VCaP (cell line): ENCODE results near the gene CDK3.

ENCODE experiments used
- H3K27ac ChIP-seq: fragments of 450-650 bp; 2 replicates; pipeline ENCODE4 v1.5.1; 2017
- CTCF ChIP-seq: fragments of 450-650 bp; conservative IDR thresholded peaks from 2 replicates; pipeline ENCODE4 v1.5.1; 2017; ENCODE audit warnings: mild to moderate bottlenecking, moderate library complexity

The CDK3 gene

GRCh38 chr17:75970626-75971025 lies 30.0 kb upstream of the CDK3 start:
- TF ChIP-seq CTCF, result no peak
- H3K27ac ChIP-seq, result peak overlapping the region; percentile 25

- peak overlapping the region; percentile 98; the same call in 1 of the 2 replicates for H3K27ac ChIP-seq
Observed at GRCh38 chr17:75975187-75975586, 25.5 kb upstream of the CDK3 start.

- H3K27ac ChIP-seq, result peak overlapping the region; percentile 98; the same call in 1 of the 2 replicates
- no peak for TF ChIP-seq CTCF
Observed at GRCh38 chr17:75975757-75976174, 24.9 kb upstream of the CDK3 start.

- H3K27ac ChIP-seq, result peak overlapping the region; percentile 98; the same call in 1 of the 2 replicates
- no peak for TF ChIP-seq CTCF
Observed at GRCh38 chr17:75976175-75976848, 24.3 kb upstream of the CDK3 start.

GRCh38 chr17:75978938-75979704 lies 21.5 kb upstream of the CDK3 start, which contains the start of the genes ACOX1 and TEN1:
TSS of gene ACOX1 (minus strand) at chr17:75979166. CDS start at chr17:75979073, 93 bp downstream.
TSS of gene TEN1 (plus strand) at chr17:75979240. CDS start at chr17:75986193, 6,953 bp downstream.
- TF ChIP-seq CTCF, result peak; percentile 55
- peak within 1 kb of the TSS; percentile 98 for H3K27ac ChIP-seq

- no peak for TF ChIP-seq CTCF
- H3K27ac ChIP-seq, result peak overlapping the region; percentile 98
Observed at GRCh38 chr17:75979705-75980187, 20.9 kb upstream of the CDK3 start.

GRCh38 chr17:75980188-75981018 lies 20.3 kb upstream of the CDK3 start:
- peak overlapping the region; percentile 98 for H3K27ac ChIP-seq
- no peak for TF ChIP-seq CTCF
